Liver (tissue), 9 donors: ENCODE data around the gene CCDC51. TPM values are rescaled to one million over a fixed set of nuclear protein-coding genes. Genes with fewer than 3 reads are reported as not detected.

Source experiments
- DNase-seq: peaks from one replicate; pipeline ENCODE4 v3.0.0-alpha.2; 2017; ENCODE audit warnings: low spot score
- H3K27ac ChIP-seq, 2 donors: one replicate each; pipeline ENCODE4 v1.7.0; 2013; ENCODE audit warnings: inconsistent platforms in 2 of 2, low read length in 2 of 2, control low read depth in 1 of 2, low read depth in 1 of 2, mild to moderate bottlenecking in 1 of 2
- H3K27me3 ChIP-seq, 4 donors: one replicate each; pipeline versions ENCODE4 v1.6.1 to v1.7.0; 2013; ENCODE audit warnings: low read length in 3 of 4, inconsistent platforms in 1 of 4, mild to moderate bottlenecking in 1 of 4, moderate library complexity in 1 of 4; ENCODE audit not compliant: control insufficient read depth in 4 of 4, insufficient read depth in 4 of 4
- H3K36me3 ChIP-seq, 4 donors: one replicate each; pipeline versions ENCODE4 v1.6.1 to v1.7.0; 2013; ENCODE audit warnings: low read length in 3 of 4, mild to moderate bottlenecking in 3 of 4, low read depth in 1 of 4, moderate library complexity in 1 of 4; ENCODE audit not compliant: control insufficient read depth in 4 of 4, insufficient read depth in 3 of 4
- H3K4me1 ChIP-seq, 4 donors: one replicate each; pipeline versions ENCODE4 v1.6.1 to v1.7.0; 2013; ENCODE audit warnings: low read length in 3 of 4, mild to moderate bottlenecking in 3 of 4, moderate library complexity in 1 of 4; ENCODE audit not compliant: control insufficient read depth in 4 of 4, insufficient read depth in 4 of 4
- H3K4me3 ChIP-seq, 3 donors: one replicate each; pipeline versions ENCODE4 v1.6.1 to v1.7.0; 2013; ENCODE audit warnings: low read length in 3 of 3, control low read depth in 1 of 3, low read depth in 1 of 3, mild to moderate bottlenecking in 1 of 3
- H3K9ac ChIP-seq, 2 donors: one replicate each; pipeline ENCODE4 v1.7.0; 2013; ENCODE audit warnings: low read length in 2 of 2, mild to moderate bottlenecking in 2 of 2, moderate library complexity in 2 of 2, control low read depth in 1 of 2, low read depth in 1 of 2
- H3K9me3 ChIP-seq, 4 donors: one replicate each; pipeline versions ENCODE4 v1.6.1 to v1.7.0; 2013; ENCODE audit warnings: low read length in 3 of 4; ENCODE audit not compliant: control insufficient read depth in 4 of 4
- ATF3 ChIP-seq: IDR thresholded peaks from 2 replicates; pipeline ENCODE4 v1.6.1; 2016; ENCODE audit warnings: antibody characterized with exemption
- CTCF ChIP-seq: fragments of 150-350 bp; IDR thresholded peaks from 2 replicates; pipeline ENCODE4 v1.5.1; 2017; ENCODE audit warnings: improper control_type of control experiment, low read depth, low read length; ENCODE audit not compliant: missing input control
- EGR1 ChIP-seq, 2 donors: IDR thresholded peaks; 2 replicates each; pipeline ENCODE4 v1.6.1; 2016 to 2018; ENCODE audit warnings: antibody characterized with exemption in 2 of 2, low read depth in 2 of 2
- FOXA2 ChIP-seq: IDR thresholded peaks from 2 replicates; pipeline ENCODE4 v1.6.1; 2016; ENCODE audit warnings: antibody characterized with exemption
- GABPA ChIP-seq, 2 donors: IDR thresholded peaks in 1 of 2; conservative IDR thresholded peaks in 1 of 2; 2 replicates each; pipeline ENCODE4 v1.6.1; 2016; ENCODE audit warnings: antibody characterized with exemption in 2 of 2, mild to moderate bottlenecking in 1 of 2, moderate library complexity in 1 of 2
- HNF4A ChIP-seq, 2 donors: conservative IDR thresholded peaks; 2 replicates each; pipeline ENCODE4 v1.6.1; 2016; ENCODE audit warnings: antibody characterized with exemption in 2 of 2, mild to moderate bottlenecking in 2 of 2
- HNF4G ChIP-seq: IDR thresholded peaks from 2 replicates; pipeline ENCODE4 v1.6.1; 2016; ENCODE audit warnings: antibody characterized with exemption
- JUND ChIP-seq, 2 donors: IDR thresholded peaks; 2 replicates each; pipeline ENCODE4 v1.6.1; 2016; ENCODE audit warnings: antibody characterized with exemption in 2 of 2
- MAX ChIP-seq: IDR thresholded peaks from 2 replicates; pipeline ENCODE4 v1.6.1; 2016; ENCODE audit warnings: antibody characterized with exemption
- NR2F2 ChIP-seq: IDR thresholded peaks from 2 replicates; pipeline ENCODE4 v1.6.1; 2016; ENCODE audit warnings: antibody characterized with exemption
- RAD21 ChIP-seq, 2 donors: IDR thresholded peaks; 2 replicates each; pipeline ENCODE4 v1.6.1; 2016; ENCODE audit warnings: antibody characterized with exemption in 2 of 2, mild to moderate bottlenecking in 2 of 2
- REST ChIP-seq: IDR thresholded peaks from 2 replicates; pipeline ENCODE4 v1.6.1; 2016; ENCODE audit warnings: antibody characterized with exemption, mild to moderate bottlenecking
- RXRA ChIP-seq, 2 donors: IDR thresholded peaks; 2 replicates each; pipeline ENCODE4 v1.6.1; 2017 to 2018; ENCODE audit warnings: antibody characterized with exemption in 2 of 2, mild to moderate bottlenecking in 1 of 2
- SP1 ChIP-seq: IDR thresholded peaks from 2 replicates; pipeline ENCODE4 v1.6.1; 2018; ENCODE audit warnings: antibody characterized with exemption, mild to moderate bottlenecking
- TAF1 ChIP-seq: conservative IDR thresholded peaks from 2 replicates; pipeline ENCODE4 v1.6.1; 2016; ENCODE audit warnings: antibody characterized with exemption, mild to moderate bottlenecking
- YY1 ChIP-seq: IDR thresholded peaks from 2 replicates; pipeline ENCODE4 v1.6.1; 2016; ENCODE audit warnings: antibody characterized with exemption, mild to moderate bottlenecking
- ZBTB33 ChIP-seq: IDR thresholded peaks from 2 replicates; pipeline ENCODE4 v1.6.1; 2016; ENCODE audit warnings: antibody characterized with exemption
- WGBS: extraction: QIAGEN DNeasy Blood & Tissue Kit; methylation state at CpG from one replicate; pipeline ENCODE4 v1.1.7; 2013; 5-methylcytosine and 5-hydroxymethylcytosine counted together
- polyA plus RNA-seq, 2 donors: library from polyadenylated mRNA; stranded (reverse) in 1 of 2; unstranded in 1 of 2; fragments of 200-250 nt in 1 of 2; fragments of >200 nt in 1 of 2; fragmentation: Nextera tagmentation in 1 of 2; extraction: Ambion mirVana in 1 of 2; gene quantifications; one replicate each; pipeline versions ENCODE4 v1.2.1 to v1.2.3, GENCODE V29; 2013 to 2015
- total RNA-seq, 2 donors: library from RNA; depleted of rRNA; stranded (reverse); fragments of >200 nt; gene quantifications; one replicate each; pipeline ENCODE4 v1.2.3, GENCODE V29; 2014
- donor health status: healthy.
- donor health status: healthy.
- donor health status: healthy.
- donor health status: healthy.
- donor health status: healthy.

The CCDC51 gene
- total and polyA plus RNA-seq, 4 donors = 7.9 to 13.7 (median 11.0) TPM

GRCh38 chr3:48436855-48437254 lies 3.1 kb downstream of the CCDC51 start:
- Histone ChIP-seq H3K27ac (no peak overlapping the region), H3K36me3 (peaks cover 0 to 7% (median 1%) of the 10 kb centered on the region in 4 donors), H3K4me1 (peaks cover 2 to 36% (median 15%) of the 10 kb centered on the region in 4 donors), H3K4me3 (no peak overlapping the region), H3K9me3 (no peaks in the 10 kb centered on the region), H3K27me3 (no peaks in the 10 kb centered on the region), H3K9ac (no peak overlapping the region)
- 90% methylated on average over 7 of the region's 7 CpGs for WGBS
- DNase-seq = no peak
- no peak for TF ChIP-seq ATF3
- TF ChIP-seq ZBTB33 = no peak
- TF ChIP-seq YY1 = no peak
- no peak for TF ChIP-seq TAF1
- no peak for TF ChIP-seq GABPA (IDR thresholded peaks at IDR 0.05 in 1 of 2, conservative IDR thresholded peaks at IDR 0.05 in 1 of 2)
- no peak for TF ChIP-seq CTCF
- no peak for TF ChIP-seq HNF4G
- no peak for TF ChIP-seq JUND (IDR thresholded peaks at IDR 0.05)
- no peak for TF ChIP-seq MAX
- TF ChIP-seq SP1 = no peak
- no peak for TF ChIP-seq HNF4A (conservative IDR thresholded peaks at IDR 0.05)
- no peak for TF ChIP-seq REST
- TF ChIP-seq RXRA (IDR thresholded peaks at IDR 0.05) = no peak
- no peak for TF ChIP-seq NR2F2
- no peak for TF ChIP-seq RAD21 (IDR thresholded peaks at IDR 0.05)
- TF ChIP-seq EGR1 (IDR thresholded peaks at IDR 0.05; ENCODE audit: low read depth in 2 of 2) = no peak

- no peaks in the 10 kb centered on the region for H3K9me3 ChIP-seq
- TF ChIP-seq ZBTB33 (no peak), SP1 (no peak), FOXA2 (no peak), TAF1 (no peak), GABPA (IDR thresholded peaks at IDR 0.05 in 1 of 2, conservative IDR thresholded peaks at IDR 0.05 in 1 of 2) (no peak), ATF3 (no peak), REST (no peak)
- H3K27me3 ChIP-seq = no peaks in the 10 kb centered on the region
- H3K27ac ChIP-seq = no peak overlapping the region
- peaks cover 2 to 36% (median 15%) of the 10 kb centered on the region in 4 donors for H3K4me1 ChIP-seq
- WGBS = 30% methylated on average over 1 of the region's 1 CpG
- no peak for DNase-seq
- no peak overlapping the region for H3K4me3 ChIP-seq
- peaks cover 0 to 7% (median 0%) of the 10 kb centered on the region in 4 donors for H3K36me3 ChIP-seq
- H3K9ac ChIP-seq = no peak overlapping the region
Observed at GRCh38 chr3:48436477-48436787, 3.5 kb downstream of the CCDC51 start.
